Measurements from ENCODE around the gene CASZ1.

The CASZ1 gene

DNA sequence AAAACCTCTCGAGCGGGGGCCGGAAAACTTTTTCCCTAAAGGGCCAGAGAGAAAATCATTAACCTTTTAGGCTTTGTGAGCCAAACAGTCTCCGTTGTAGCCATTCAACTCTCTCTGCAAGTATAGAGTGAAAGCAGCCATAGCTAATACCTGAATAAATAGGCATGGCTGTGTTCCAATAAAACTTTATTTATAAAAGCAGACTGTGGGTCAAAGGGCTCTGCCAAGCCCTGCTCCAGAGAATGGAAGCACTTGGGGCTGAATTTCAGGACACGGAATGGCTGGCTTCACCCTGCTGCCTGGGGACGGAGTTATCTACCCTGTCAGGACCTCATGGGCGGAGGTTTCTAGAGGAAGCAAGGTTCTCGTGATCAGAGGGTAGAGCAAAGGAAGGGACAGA, 92.7 kb downstream of the CASZ1 start:
- no peak for DNase-seq

DNA sequence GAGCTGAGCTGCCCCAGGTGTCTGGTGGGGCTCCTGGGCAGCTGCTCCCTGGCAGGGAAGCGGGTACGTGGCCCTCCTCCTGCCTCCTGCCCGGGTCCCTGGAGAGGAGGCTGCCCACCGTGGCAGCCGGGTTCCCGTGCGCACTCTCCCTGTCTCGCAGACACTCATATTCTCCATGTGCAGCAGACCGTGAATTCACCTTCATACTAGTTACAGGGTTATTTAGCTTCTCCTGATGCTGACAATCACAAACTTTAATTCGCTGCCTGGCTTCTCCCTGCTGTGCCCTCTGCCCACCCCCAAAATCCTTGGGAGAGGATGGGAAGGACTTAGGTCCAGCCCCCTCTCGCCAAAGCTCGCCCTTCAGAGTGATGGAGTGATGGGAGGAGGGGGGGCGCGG, 95.3 kb downstream of the CASZ1 start:
- DNase-seq, result no peak

DNA sequence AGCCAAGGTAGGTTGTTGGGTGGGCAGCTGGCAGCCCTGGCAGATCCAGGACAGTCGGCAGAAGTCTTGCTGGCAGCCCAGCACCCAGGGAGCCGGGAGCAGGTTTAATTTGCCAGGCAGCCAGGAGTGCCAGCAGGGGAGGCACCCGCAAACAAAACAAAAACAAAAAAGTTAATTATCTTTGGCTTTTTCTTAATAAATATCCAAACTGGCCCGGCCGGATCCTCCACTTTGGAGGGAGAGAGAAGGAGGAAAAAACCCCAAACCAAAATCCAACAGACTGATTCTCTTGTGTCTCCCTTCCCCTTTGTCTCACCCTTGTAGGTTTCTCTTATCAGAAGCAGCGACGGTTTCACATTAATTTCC, 97.0 kb downstream of the CASZ1 start:
- no peak for DNase-seq

DNA sequence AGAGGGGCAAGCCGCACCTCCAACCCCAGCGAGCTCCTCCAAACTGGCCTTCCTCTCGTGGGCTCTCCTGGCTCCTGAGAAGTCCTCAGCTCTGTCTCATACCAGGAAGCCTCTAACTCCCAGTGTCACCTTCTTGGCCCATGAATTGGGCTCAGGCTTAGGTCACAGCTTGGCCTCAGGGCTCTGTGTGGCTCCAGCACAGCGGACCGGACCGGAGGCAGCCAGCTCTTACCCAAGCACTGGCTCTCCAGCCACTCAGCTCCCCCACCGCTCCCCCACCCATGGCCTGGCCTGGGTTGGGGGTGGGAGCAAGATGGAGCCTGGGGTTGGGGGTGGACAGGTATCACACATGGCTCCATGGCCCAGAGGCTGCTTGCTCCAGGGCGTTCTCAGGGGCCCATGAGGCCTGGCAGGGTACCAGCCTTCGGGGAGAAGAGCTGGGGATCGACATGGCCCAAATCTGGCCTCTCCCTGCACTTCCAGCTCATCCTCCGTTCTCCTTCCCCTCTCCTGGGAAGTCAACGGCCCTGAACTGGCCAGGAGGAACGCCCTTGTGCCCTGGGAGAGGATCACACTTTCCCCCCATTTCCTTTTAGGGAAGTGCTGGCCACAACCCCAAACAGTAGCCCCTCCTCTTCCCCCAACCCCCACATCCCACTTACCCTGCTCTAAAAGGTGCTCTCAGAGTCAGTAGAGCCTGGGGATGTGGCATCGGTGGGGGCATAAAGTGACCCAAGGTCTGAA, 97.5 kb downstream of the CASZ1 start:
- no peak for DNase-seq

DNA sequence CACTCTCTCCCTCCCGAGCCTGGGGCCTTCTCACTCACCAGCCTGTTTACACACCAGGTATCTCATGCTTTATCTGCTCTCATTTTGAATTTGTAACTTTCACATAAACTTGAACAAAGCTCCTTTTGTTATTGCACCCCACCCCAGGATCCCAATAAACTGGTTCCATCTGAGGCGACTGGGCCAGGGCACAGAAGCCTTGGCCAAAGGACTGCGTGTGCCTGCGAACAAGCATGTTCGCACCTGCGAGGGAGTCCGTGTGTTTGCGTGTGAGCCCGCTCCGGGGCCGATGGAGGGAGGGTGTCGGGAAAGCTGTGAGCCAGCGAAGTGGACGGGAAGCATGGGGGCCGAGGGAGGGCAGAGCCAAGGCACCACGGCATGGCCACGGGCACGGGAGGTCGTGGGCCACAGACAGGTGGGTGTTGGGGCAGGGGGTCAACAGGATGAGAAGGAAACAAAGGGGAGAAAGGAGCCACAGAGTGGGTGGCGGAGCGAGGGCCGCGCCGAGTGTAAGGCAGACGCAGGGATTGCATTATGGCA, 98.8 kb downstream of the CASZ1 start:
- no peak for DNase-seq

DNA sequence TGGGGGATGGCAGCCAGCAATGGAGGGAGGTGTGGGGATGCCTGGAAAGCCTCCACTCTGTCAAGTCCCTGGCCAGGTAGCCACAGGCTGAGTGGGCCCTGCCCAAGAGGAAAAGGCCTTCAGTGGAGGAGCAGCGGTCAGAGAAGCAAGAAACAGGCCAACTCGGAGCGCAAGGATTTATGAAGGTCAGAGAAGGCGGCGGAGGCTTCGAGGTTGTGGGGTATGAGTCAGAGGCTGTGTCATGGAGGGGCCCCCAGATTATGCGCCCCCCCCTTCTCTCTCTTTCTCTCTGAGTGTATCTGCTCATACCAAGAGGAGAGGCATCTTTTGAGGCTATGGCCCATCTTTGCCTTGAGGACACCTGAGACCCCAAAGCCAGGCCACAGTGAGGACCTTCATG, 99.5 kb downstream of the CASZ1 start:
- DNase-seq, result no peak

DNA sequence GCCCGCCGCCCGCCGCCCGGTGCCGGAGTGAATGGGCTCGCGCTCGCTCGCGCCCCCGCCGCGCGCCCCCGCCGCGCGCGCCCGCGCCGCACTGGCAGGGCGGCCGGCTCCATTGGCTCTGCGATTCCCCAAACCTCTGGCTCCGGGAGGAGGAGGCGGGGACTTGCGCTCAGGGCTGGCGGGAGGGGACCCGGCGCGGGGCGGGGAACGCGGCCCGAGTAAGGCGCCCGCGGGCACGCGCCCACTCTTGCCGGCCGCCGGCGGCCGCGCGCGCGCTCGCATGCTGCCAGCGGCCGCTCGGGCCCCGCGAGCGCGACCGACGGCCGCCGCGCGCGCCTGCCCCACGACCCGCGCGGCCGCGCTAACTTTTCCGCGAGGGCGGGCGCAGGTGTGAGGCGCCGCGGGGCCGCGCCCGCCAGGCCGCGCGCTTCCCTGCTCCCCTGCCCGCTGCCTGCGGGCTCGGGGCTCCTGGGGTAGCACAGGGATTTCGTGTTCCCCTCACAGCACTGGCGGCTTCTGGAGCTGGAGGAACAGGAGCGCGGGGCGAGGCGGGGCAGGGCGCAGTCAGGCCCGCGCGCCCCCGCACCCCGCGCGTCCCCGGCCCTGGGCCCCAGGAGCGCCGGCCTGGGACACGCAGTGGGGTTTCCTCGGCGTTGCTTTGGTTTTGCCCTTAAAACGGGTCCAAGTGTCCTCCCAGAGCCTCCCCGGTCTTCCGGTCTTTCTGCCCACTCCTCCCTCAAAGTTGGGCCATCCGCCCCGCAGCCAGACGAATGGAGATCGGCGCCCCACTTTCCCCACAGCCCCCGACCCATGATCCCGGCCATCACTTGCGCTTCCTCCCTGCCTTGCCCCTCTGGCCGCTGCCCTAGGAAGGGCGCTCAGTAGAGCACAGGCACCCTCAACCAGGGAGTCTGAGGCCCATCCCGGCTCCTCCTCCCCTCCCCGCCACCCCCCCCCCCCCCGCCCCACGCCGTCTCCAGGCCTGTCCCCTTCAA, 101.5 kb downstream of the CASZ1 start:
- peak; percentile 73 for DNase-seq

DNA sequence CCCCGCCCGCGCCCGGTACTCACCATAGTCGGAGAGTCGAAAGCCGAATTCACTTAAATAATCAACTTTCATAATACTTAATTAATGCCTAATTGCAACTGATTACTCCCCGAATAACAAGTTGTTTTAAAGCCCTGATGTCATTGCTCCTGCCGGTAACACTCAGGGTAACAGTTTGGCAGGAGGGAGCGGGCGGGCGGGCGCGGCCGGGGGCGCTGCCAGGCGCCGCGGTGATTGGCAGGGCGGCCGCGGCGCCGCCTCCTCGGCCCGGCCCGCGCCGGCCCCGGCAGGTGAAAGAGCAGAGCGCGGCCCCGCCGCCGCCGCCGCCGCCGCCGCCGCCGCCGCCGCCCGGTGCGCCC, 102.2 kb downstream of the CASZ1 start:
- peak; percentile 28 for DNase-seq

DNA sequence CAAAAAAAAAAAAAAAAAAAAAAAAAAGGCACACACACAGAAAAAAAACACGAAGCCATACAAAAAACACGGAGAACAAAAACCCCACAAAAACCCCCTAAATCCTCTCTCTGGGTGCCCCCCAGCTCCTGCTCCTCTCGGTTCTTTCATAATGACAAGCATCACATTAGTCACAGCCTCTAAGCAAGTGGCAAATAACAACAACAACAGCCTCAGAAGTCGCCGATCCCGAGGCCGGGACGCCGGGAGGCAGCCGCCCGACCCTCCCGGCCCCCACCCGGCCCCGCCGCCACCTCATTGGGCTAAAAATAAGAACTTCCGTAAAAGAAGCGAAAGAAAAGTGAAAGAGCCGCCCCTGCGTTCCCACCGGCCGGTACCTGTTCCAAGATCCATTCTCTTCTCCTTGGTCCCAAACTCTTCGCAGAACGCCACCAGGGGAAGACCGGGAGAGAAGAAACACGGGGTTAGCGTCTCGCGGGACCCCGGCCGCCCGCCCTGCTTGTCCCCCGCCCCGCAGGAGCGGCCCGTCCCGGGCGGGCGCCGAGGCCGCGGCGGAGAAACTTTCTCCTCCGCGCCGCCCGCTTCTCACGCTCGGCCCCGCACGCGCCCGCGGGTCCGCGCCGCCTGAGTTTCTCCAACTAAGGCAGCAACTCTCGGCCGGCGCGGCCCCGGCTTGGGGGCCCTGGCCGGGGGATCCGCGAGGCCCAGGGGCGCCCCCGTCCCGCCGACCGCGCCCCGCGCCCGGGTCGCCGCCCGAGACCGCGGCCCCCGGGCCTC, 102.8 kb downstream of the CASZ1 start:
- no peak for DNase-seq

DNA sequence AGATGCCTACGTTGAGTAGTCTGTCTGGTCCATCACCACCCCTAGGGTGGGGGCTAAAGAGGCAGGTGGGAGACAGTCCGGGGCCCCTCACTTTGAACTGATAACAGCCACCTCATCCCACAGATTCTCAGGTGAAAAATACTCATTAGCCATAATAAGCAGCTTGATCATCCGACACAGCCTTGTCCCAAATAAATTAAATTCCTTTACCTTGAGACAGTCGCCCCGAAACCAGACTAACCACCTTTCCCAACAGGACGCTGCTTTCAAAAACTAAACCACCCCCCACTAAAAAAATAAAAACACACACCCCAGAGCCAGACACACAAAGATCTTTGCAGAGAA, 103.3 kb downstream of the CASZ1 start:
- no peak for DNase-seq

DNA sequence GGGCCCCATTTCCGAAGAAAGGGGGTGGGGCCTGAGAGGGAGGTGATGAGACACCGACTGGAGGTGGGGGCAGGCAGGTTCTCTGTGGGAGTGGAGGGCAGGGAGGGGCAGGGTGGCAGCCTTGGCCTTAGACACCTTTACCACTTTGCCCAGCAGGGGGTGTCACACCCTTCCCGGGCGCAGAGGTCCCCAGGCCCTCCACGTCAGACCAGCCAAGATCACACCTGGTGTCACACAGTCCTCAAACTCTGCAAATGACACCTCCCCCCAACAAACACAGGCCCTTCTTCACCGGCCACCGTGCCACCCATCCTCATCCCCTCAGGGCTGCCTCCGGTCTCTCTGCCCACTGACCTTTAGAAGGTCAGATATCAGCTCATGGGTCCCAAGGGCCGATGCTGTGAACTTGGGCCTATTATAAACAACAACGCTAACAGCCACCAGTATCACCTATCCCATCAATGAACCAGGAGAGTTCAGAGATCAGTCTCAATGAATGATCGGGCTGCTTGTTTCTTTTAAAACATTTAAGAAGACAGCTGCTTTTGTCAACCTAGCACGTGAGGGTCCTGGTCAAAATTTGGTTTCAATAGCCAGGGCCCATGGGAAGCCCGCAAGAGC, 103.9 kb downstream of the CASZ1 start:
- peak; percentile 10 for DNase-seq

DNA sequence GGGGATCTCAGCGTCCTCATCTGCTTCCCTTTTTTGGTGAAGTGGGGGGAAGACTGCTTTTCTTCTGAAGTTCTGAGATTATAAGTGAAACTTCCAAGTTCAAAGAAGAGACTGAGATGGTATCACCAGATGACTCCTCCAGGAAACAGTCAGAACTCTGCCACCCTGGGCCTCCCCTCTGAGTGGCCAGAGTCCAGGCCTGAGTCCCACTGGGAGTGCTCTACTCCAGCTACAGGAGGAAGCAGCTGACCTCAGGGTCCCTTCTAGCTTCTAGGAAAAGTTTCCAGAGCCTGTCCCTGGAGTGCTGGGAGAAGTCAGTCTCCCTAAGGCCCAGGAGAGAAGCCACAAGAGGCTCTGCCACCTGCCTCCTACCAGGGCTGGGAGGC, 104.7 kb downstream of the CASZ1 start:
- DNase-seq, result no peak

DNA sequence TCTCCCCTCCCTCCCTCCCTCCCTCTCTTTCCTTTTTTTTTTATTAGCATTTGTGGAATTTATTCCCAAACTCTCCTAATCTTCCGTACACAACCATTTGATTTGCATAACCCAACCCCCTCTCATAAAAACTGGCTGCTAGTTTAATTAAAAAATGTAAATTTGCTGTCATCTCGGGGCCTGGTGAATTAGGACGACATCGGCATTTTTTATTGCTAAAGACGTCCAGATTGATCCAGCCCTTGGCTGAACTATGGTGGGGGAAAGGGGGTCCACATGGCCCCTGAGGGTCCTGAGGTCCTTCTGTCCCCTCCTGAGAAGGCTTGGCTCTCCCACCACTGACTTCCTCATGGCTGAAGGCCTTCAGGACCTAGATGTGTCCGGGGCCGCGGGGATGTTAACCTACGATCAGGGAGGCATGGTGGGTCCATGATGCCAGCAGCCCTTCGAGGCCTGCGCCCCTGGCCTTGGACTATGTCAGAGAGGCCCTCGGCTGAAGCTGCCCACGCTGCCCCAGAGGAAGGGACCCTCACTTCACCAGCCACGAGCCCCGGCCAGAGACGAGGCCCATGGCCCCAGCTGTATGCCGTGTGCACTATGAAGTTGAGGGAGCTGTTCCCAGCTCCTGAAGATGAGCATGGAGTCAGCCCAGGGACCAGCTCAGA, 105.2 kb downstream of the CASZ1 start:
- DNase-seq, result no peak

DNA sequence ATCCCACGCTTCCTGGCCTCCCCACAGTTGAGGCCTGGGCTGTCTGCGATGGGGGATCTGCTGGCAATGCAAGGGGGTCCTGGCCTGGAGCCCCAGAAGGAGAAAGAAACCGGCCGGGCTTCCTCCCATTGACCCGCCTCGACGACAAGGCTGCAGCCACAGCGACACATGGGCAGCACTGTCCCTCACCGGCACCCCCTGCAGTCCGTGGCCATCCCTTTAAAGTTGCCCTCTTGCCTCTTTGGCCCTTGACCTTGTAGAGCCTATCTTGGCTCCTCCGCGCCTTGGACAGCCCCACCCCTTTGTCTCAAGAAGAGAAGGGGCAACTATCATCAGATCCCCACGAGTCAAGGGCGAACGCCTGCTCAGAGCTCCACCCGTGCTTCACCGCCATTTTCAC, 106.0 kb downstream of the CASZ1 start:
- DNase-seq, result no peak

DNA sequence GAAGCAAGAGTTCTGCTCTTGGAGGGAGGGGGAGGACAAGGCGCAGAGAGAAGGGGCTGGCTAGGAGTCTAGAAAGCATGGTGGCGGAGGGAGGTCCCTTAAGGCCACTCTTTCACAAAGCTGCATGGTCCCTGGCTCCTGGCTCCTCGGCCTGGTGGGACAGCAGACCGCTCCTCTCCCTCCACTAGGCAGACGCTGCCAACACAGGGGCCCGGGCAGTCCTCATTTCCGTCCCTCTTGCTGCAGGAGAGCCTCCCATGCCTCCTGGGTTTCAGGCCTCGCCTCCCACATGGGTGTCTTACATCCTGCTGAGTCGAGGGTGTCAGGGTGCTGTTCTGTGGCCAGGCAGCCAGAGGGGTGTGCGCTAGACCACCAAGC, 108.0 kb downstream of the CASZ1 start:
- no peak for DNase-seq

DNA sequence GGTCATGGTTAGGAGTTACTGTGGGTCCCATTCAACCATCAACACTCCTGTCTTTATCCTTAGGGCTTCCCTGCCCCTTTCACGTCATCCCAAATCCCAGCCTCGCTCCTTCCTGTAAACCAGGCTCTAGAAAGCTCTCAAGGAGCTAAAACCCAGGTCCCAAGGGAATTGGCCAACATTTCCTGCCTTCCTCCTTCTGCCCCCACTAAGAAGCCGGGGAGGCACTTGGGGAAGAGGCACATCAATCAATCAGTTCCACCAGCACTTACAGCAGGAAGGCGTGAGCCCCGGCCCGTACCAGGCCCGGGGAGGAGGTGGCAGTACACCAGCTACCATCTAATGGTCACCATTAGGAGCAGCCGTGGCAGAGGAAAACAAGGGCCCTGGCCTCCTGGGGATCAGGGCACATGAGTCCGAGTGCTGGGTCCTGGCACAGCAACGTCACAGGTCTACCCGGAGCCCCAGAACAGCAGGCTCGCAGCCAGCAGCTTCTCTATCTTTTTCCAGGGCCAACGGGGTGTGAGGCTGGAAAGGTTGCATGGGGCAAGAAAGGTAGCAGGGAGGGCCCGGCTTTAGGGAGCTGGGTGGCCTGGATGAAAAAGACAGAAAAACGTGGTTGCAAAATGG, 108.6 kb downstream of the CASZ1 start:
- DNase-seq, result no peak

DNA sequence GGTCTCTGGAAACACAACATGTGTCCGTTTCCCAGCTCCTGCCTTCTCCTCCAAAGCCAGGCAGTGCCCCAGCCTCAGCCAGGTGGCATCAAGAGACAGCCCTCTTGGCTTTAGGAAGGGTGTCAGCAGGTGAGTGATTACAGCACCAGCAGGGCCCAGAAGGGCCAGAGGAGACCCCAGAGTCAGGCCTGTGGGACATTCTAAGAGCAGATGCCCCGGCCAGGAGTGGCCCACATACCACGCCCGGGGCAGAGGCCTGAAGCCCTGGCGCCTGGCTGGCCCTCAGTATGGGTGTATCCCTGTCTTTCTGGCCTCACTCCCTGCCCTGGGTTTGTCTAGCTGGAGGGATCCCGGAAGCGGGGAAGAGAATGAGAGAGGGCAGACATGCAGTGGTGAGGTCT, 109.2 kb downstream of the CASZ1 start:
- no peak for DNase-seq

DNA sequence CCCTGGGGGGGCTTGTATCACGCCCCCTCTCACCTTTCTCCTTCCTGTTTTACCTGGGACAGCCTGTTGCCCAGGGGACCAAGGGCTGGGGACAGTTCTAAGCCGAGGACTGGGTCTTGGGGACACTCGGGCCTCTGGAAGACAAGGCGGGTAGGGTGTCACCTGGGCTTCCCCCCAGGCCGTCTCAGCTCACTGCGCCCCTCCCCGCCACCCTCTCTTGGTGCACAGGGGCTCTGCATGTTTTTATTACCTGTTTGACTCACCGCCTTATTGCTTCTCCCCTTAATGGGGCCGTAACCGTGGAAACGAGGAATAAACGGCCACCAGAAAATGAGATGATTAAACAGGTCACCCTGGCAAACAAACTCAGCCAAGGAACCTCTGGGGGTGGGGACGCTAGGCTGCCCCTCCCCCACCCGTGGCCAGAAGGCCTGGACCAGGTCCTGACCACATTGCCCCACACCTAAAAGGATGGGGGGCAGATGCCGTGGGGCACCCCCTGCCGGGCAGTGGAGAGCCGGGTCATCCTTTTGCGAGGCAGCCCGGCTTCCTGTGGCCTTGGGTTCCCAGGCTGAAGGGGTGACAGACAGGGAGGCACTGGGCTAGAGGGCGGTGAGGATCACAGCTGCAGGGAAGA, 109.9 kb downstream of the CASZ1 start:
- DNase-seq, result no peak

DNA sequence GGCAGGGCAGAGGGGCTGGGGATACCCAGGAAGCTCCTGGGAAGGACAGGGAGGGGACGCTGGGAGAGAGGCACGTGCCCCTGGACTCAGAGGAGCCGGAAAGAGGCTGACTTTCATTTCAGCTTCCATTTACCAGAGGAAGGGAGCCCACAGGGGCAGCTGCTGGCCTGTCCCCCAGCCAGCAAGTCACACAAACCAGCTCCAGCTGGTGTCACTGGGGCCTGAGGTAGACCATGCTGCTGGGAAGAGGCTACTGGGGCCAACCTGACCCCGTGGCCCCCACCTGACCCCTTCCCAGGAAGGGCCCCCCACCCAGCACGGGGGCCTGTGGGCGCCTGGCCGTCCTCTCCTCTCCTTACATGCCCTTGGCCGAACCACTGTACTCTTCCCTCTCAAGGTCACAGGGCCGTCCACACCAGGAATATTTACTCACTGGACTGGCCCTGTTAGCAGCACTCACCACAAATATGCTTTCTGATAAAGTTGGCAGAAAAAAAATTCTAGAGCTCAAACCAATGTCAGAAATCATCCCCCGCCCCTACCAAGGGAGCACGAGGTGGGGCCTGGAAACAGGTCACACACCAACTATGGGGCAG, 110.5 kb downstream of the CASZ1 start:
- DNase-seq, result no peak

DNA sequence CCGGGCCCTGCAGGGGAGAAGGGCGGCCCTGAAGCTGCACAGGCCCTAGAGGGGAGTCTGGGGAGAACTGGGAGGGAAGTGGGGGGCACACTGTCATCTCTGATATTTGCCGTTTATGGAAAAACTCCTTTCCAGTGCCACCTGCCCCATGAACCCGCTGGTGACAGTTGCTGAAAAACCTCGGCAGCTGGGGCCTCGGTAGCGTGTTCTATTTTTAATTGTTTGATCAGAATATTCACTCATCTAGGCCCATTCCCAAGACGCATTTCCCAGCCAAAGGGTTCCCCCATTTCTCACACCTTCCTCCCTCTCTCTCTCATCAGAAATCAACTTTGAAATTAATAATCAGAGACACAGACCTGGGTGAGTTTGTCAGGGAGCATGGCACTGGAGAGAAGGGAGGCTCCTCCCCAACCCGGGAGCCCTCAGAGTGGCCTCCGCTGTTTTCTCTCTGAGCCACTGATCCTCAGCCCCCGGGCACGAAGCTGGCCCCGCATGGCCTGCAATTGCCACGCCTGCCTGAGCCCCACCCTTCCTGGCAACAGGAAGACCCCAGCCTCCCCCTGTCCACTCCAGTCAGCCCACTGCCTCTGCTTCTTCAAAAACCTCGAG, 111.1 kb downstream of the CASZ1 start:
- no peak for DNase-seq

DNA sequence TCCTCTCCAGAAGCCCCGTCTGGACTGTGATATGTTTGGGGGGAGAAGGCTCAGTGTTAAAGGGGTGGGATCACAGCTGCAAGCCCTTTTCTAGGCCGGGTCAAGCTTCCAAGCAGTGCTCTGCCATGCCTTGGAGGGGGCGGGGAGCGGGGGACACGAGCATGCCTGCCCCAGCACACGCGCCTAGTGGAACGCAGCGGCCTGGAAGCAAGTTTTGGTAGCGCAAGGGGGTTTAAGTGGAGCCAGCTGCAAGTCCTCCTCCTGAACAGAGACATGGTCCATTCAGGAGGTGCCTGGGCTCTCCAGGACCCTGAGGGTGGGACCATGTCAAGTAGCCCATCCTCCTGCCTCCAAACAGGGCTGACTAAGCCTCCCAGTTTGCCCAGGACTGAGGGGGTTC, 112.2 kb downstream of the CASZ1 start:
- no peak for DNase-seq

All from GDM1 (cell line).